HepG2 (cell line): ENCODE data around the gene ZNF134. TPM values are rescaled to one million over a fixed set of nuclear protein-coding genes. Genes with fewer than 3 reads are reported as not detected.
A peak's percentile ranks its signal among the peaks of the same experiment; 100 is the strongest.

Experiments used
- ATAC-seq: fragments of 200-7000 bp; cut with Tn5 transposase; 3 replicates; pipeline ENCODE4 v1.9.1; 2020; ENCODE audit warnings: mild to moderate bottlenecking, moderate library complexity
- BruUV-seq: library from RNA; stranded (reverse); fragments of 400-500 nt; replicated peaks from 2 replicates; lab custom pipeline; 2021; lab: Mats Ljungman, UMichigan
- CTCF ChIA-PET: fragments of 300-600 bp; formaldehyde crosslinking; extraction: SDS; loops from one replicate; lab custom pipeline; 2021; ENCODE audit warnings: low total read pairs, inconsistent platforms, low intra/inter-chr PET ratio; lab: Yijun Ruan, JAX
- POLR2A ChIA-PET: fragments of 350-600 bp; sonication (Branson Sonifier 250); formaldehyde crosslinking; loops from one replicate; lab custom pipeline; 2020; ENCODE audit warnings: antibody characterized with exemption, inconsistent platforms; lab: Yijun Ruan, JAX
- DNase-seq: peaks from one replicate; pipeline ENCODE4 v3.0.0-alpha.2; 2015; ENCODE audit warnings: low spot score
- FAIRE-seq: peaks from 3 replicates; lab custom pipeline; 2011; peaks lifted over from hg19 to GRCh38; lab: Jason Lieb, UNC
- H2AFZ ChIP-seq: one replicate; pipeline ENCODE4 v1.6.1; 2011; ENCODE audit warnings: low read length, inconsistent platforms
- H3K27ac ChIP-seq: fragments of 300-600 bp; 3 replicates; pipeline ENCODE4 v1.8.0; 2011; ENCODE audit warnings: mixed run types, mild to moderate bottlenecking, mixed read lengths, low read length, inconsistent platforms; ENCODE audit not compliant: insufficient read depth; ENCODE audit errors: extremely low read length
- H3K27me3 ChIP-seq, 2 experiments: fragments of 200-600 bp in 1 of 2; 2 replicates in 1 of 2; 3 replicates in 1 of 2; pipeline versions ENCODE4 v1.6.0 to v1.8.0; 2011; ENCODE audit warnings: low read length in 2 of 2, mild to moderate bottlenecking in 2 of 2, moderate library complexity in 2 of 2, inconsistent platforms in 1 of 2; ENCODE audit not compliant: insufficient read depth in 2 of 2, control insufficient read depth in 1 of 2
- H3K36me3 ChIP-seq, 2 experiments: fragments of 200-600 bp in 1 of 2; replicated peaks in 1 of 2; 2 replicates in 1 of 2; 3 replicates in 1 of 2; pipeline versions ENCODE4 v1.5.1 to v1.8.0; 2011; ENCODE audit warnings: low read length in 2 of 2, inconsistent platforms in 1 of 2; ENCODE audit not compliant: insufficient read depth in 2 of 2, control insufficient read depth in 1 of 2
- H3K4me1 ChIP-seq: 2 replicates; pipeline ENCODE4 v1.5.1; 2012; ENCODE audit warnings: low read length, inconsistent platforms; ENCODE audit not compliant: insufficient read depth
- H3K4me2 ChIP-seq: 2 replicates; pipeline ENCODE4 v1.6.0; 2011; ENCODE audit warnings: low read depth, low read length, inconsistent platforms
- H3K4me3 ChIP-seq, 3 experiments: fragments of 200-600 bp in 1 of 3; sonication (generic), shearing (Covaris generic) in 1 of 3; replicated peaks in 1 of 3; 2 replicates each; pipeline ENCODE4 v1.5.1; 2011 to 2016; ENCODE audit warnings: low read length in 3 of 3, inconsistent platforms in 2 of 3, low read depth in 2 of 3, mild to moderate bottlenecking in 2 of 3, control low read depth in 1 of 3, mixed read lengths in 1 of 3; ENCODE audit not compliant: insufficient read depth in 1 of 3
- H3K79me2 ChIP-seq: one replicate; pipeline ENCODE4 v1.6.1; 2011; ENCODE audit warnings: low read length, inconsistent platforms; ENCODE audit not compliant: insufficient read depth
- H3K9ac ChIP-seq: 2 replicates; pipeline ENCODE4 v1.6.0; 2011; ENCODE audit warnings: mild to moderate bottlenecking, low read depth, low read length, inconsistent platforms; ENCODE audit not compliant: insufficient read depth
- H3K9me3 ChIP-seq: 2 replicates; pipeline ENCODE4 v1.5.1; 2012; ENCODE audit warnings: mild to moderate bottlenecking, low read length
- H4K20me1 ChIP-seq: 2 replicates; pipeline ENCODE4 v1.6.0; 2011; ENCODE audit warnings: inconsistent platforms, mild to moderate bottlenecking, low read length, moderate library complexity; ENCODE audit not compliant: insufficient read depth
- HMG20B ChIP-seq: conservative IDR thresholded peaks from 2 replicates; pipeline ENCODE4 v1.6.1; 2016; ENCODE audit warnings: missing genetic modification reagents, missing compliant biosample characterization
- HMGXB4 ChIP-seq, 2 experiments: sonication (generic) in 1 of 2; formaldehyde crosslinking in 1 of 2; IDR thresholded peaks; 2 replicates each; pipeline versions ENCODE4 v1.4.0 to v1.6.1; 2018 to 2020; ENCODE audit warnings: missing genetic modification reagents in 2 of 2, borderline replicate concordance in 1 of 2, low read depth in 1 of 2, mild to moderate bottlenecking in 1 of 2, missing biosample characterization in 1 of 2
- MED8 ChIP-seq: sonication (generic); formaldehyde crosslinking; IDR thresholded peaks from 2 replicates; pipeline ENCODE4 v1.8.1; 2023; ENCODE audit warnings: mild to moderate bottlenecking, missing genetic modification reagents; ENCODE audit not compliant: insufficient replicate concordance
- MLXIP ChIP-seq: sonication (generic); formaldehyde crosslinking; IDR thresholded peaks from 2 replicates; pipeline ENCODE4 v1.9.0; 2021; ENCODE audit warnings: missing genetic modification reagents, borderline replicate concordance
- RXRB ChIP-seq: IDR thresholded peaks from 2 replicates; pipeline ENCODE4 v1.6.1; 2016; ENCODE audit warnings: borderline replicate concordance, missing genetic modification reagents, missing compliant biosample characterization
- SMARCE1 ChIP-seq: fragments of 450-650 bp; IDR thresholded peaks from 2 replicates; pipeline ENCODE4 v1.6.1; 2017; ENCODE audit warnings: borderline replicate concordance
- SMC3 ChIP-seq: IDR thresholded peaks from 2 replicates; pipeline ENCODE4 v1.6.1; 2011; ENCODE audit warnings: low read length, improper control_type of control experiment
- SMYD3 ChIP-seq: sonication (generic); formaldehyde crosslinking; IDR thresholded peaks from 2 replicates; pipeline ENCODE4 v1.8.1; 2023; ENCODE audit warnings: mild to moderate bottlenecking, missing genetic modification reagents
- SP1 ChIP-seq, 2 experiments: fragments of 450-650 bp in 1 of 2; sonication (generic) in 1 of 2; formaldehyde crosslinking in 1 of 2; IDR thresholded peaks; 2 replicates each; pipeline versions ENCODE4 v1.4.0 to v1.6.1; 2016 to 2020; ENCODE audit warnings: missing genetic modification reagents in 1 of 2
- STAG1 ChIP-seq: sonication (generic); formaldehyde crosslinking; IDR thresholded peaks from 2 replicates; pipeline ENCODE4 v1.4.0; 2020; ENCODE audit warnings: missing genetic modification reagents
- STAT6 ChIP-seq: sonication (generic); formaldehyde crosslinking; IDR thresholded peaks from 2 replicates; pipeline ENCODE4 v1.4.0; 2020; ENCODE audit warnings: missing genetic modification reagents, mild to moderate bottlenecking, borderline replicate concordance
- ZBTB44 ChIP-seq: sonication (generic); formaldehyde crosslinking; IDR thresholded peaks from 2 replicates; pipeline ENCODE4 v1.4.0; 2020; ENCODE audit warnings: missing genetic modification reagents
- ZFY ChIP-seq: sonication (generic); formaldehyde crosslinking; IDR thresholded peaks from 2 replicates; pipeline ENCODE4 v1.4.0; 2020; ENCODE audit warnings: missing genetic modification reagents
- ZNF337 ChIP-seq: sonication (generic); formaldehyde crosslinking; IDR thresholded peaks from 2 replicates; pipeline ENCODE4 v1.5.1; 2020; ENCODE audit warnings: missing genetic modification reagents, low read depth, mild to moderate bottlenecking, borderline replicate concordance
- ZNF607 ChIP-seq: sonication (generic); formaldehyde crosslinking; IDR thresholded peaks from 2 replicates; pipeline ENCODE4 v1.5.1; 2020; ENCODE audit warnings: missing genetic modification reagents, mild to moderate bottlenecking, borderline replicate concordance
- WGBS: methylation state at CpG from one replicate; pipeline ENCODE4 v1.1.6; 2017; ENCODE audit warnings: low lambda C conversion rate; 5-methylcytosine and 5-hydroxymethylcytosine counted together
- in situ Hi-C: cut with HindIII; loops from 2 replicates; pipeline ENCODE4 v1.10.0; 2017; ENCODE audit warnings: low pct_unique_long_range_greater_than_20kb; ENCODE audit not compliant: extremely low pct_ligation_motif_present
- intact Hi-C: fragments of 100-400 bp; cut with micrococcal nuclease; formaldehyde crosslinking; loops from one replicate; pipeline ENCODE4 v1.10.0; 2022; ENCODE audit not compliant: unreplicated experiment
- polyA plus RNA-seq, 8 experiments: library from polyadenylated mRNA; depleted of rRNA in 3 of 8; stranded (reverse) in 7 of 8; unstranded in 1 of 8; fragments of >200 nt; fragmentation: Illumina TruSeq in 4 of 8; extraction: Trizol in 4 of 8; gene quantifications; 2 replicates each; pipeline versions ENCODE4 v1.2.1 to v1.2.3, GENCODE V29; 2011 to 2016; ENCODE audit warnings: low read depth in 4 of 8, missing spikeins in 1 of 8, mixed read lengths in 1 of 8; ENCODE audit not compliant: insufficient read depth in 1 of 8
- total RNA-seq, 5 experiments: library from RNA; depleted of rRNA; stranded (reverse); fragments of >200 nt; fragmentation: Illumina TruSeq; extraction: Trizol; gene quantifications; 2 replicates each; pipeline ENCODE4 v1.2.3, GENCODE V29; 2016; ENCODE audit warnings: low read depth in 1 of 5

ZNF134 gene
- total and polyA plus RNA-seq, 2 of the 13 experiments (the other 11 are each of a cell fraction or from before 2014, with no cell fraction given): 6.8 to 17.1 TPM

GRCh38 chr19:57651654-57651996, 37.6 kb downstream of the ZNF134 start:
- FAIRE-seq (peak; percentile 4), DNase-seq (no peak), ATAC-seq (peak; percentile 75)
- H3K4me1 ChIP-seq: peaks cover 43% of the 10 kb centered on the region
- WGBS: 6% methylated on average over 6 of the region's 6 CpGs
- H4K20me1 ChIP-seq: no peaks in the 10 kb centered on the region
- in situ Hi-C loops (no loop called here), intact Hi-C loops (no loop called here)
- no peaks in the 10 kb centered on the region for H3K36me3 ChIP-seq
- H3K9me3 ChIP-seq: 0 out of 2 replicates have a peak, but pooled peaks cover 8% of the 10 kb centered on the region
- H2AFZ ChIP-seq: peak overlapping the region; percentile 92
- BruUV-seq: TSS peak; percentile 73
- H3K9ac ChIP-seq: peak overlapping the region; percentile 71
- H3K27me3 ChIP-seq: no peaks in the 10 kb centered on the region
- H3K4me2 ChIP-seq: peak overlapping the region; percentile 78
- ChIA-PET POLR2A (interaction anchor here (1.0 to 2.4 kb wide), 3 partner anchors 13 to 30 kb away, joined by 9 to 19 read pairs (median 11); partner anchors contain the start of genes ZNF211 and ZNF551), CTCF (no interaction called here)
- no peaks in the 10 kb centered on the region for H3K79me2 ChIP-seq
- peak overlapping the region; percentile 65 for H3K27ac ChIP-seq
- peak overlapping the region; percentile 52 to 69 (median 61) for H3K4me3 ChIP-seq
- TF ChIP-seq RXRB (CRISPR knock-in tag): 0 out of 2 replicates have a peak, but pooled peaks have one; percentile 2
- TF ChIP-seq HMG20B (CRISPR knock-in tag): 0 out of 2 replicates have a peak, but pooled peaks have one; percentile 41
- no peak for TF ChIP-seq SP1 (IDR thresholded peaks at IDR 0.05)
- TF ChIP-seq SP1 (CRISPR knock-in tag; IDR thresholded peaks at IDR 0.05): no peak
- TF ChIP-seq ZNF337 (CRISPR knock-in tag): no peak
- TF ChIP-seq ZFY: peak; percentile 5; the same call in 1 of the 2 replicates
- TF ChIP-seq MED8 (CRISPR knock-in tag): no peak
- peak; percentile 30 to 55; a peak in 2 of 4 replicates for TF ChIP-seq HMGXB4 (CRISPR knock-in tag; IDR thresholded peaks at IDR 0.05; ENCODE audit: borderline replicate concordance in 1 of 2, low read depth in 1 of 2)
- TF ChIP-seq SMARCE1: no peak
- no peak for TF ChIP-seq STAT6 (CRISPR knock-in tag)
- no peak for TF ChIP-seq SMYD3
- TF ChIP-seq MLXIP (CRISPR knock-in tag): no peak
- peak; percentile 22; the same call in 1 of the 2 replicates for TF ChIP-seq STAG1
- 0 out of 2 replicates have a peak, but pooled peaks have one; percentile 10 for TF ChIP-seq ZNF607 (CRISPR knock-in tag)
- no peak for TF ChIP-seq ZBTB44 (CRISPR knock-in tag)
- TF ChIP-seq SMC3: 0 out of 2 replicates have a peak, but pooled peaks have one; percentile 3
